Thyroid gland (tissue), 4 donors: ENCODE results near the gene MAPT.

Experiments
- CTCF ChIP-seq, 6 experiments: fragments of 200-600 bp in 3 of 6; fragments of 450-650 bp in 3 of 6; sonication (generic) in 3 of 6; IDR thresholded peaks; one replicate each; pipeline ENCODE4 v1.5.1; 2016 to 2019; ENCODE audit warnings: antibody characterized with exemption in 6 of 6, mild to moderate bottlenecking in 2 of 6, inconsistent platforms in 1 of 6, moderate library complexity in 1 of 6
- POLR2A ChIP-seq, 2 donors: fragments of 450-650 bp; IDR thresholded peaks; one replicate each; pipeline ENCODE4 v1.6.1; 2017; ENCODE audit warnings: antibody characterized with exemption in 2 of 2, mild to moderate bottlenecking in 2 of 2, moderate library complexity in 1 of 2

- no peak for TF ChIP-seq CTCF (IDR thresholded peaks at IDR 0.05)
- no peak for TF ChIP-seq POLR2A (IDR thresholded peaks at IDR 0.05)
These were observed 22.7 kb downstream of the MAPT start for GRCh38 chr17:45917081-45917480.
